Lower leg skin (tissue), 3 donors: Measurements from ENCODE around the gene SMARCB1.

ENCODE experiments used
- POLR2A ChIP-seq, 2 donors: fragments of 450-650 bp; IDR thresholded peaks; one replicate each; pipeline ENCODE4 v1.6.1; 2016 to 2017; ENCODE audit warnings: antibody characterized with exemption in 2 of 2, mild to moderate bottlenecking in 1 of 2, moderate library complexity in 1 of 2
- TF ChIP-seq, protein P1 (sequence below), 3 donors: fragments of 450-650 bp; IDR thresholded peaks; one replicate each; pipeline ENCODE4 v1.5.1; 2016; ENCODE audit warnings: antibody characterized with exemption in 3 of 3, mild to moderate bottlenecking in 3 of 3, moderate library complexity in 2 of 3

DNA sequence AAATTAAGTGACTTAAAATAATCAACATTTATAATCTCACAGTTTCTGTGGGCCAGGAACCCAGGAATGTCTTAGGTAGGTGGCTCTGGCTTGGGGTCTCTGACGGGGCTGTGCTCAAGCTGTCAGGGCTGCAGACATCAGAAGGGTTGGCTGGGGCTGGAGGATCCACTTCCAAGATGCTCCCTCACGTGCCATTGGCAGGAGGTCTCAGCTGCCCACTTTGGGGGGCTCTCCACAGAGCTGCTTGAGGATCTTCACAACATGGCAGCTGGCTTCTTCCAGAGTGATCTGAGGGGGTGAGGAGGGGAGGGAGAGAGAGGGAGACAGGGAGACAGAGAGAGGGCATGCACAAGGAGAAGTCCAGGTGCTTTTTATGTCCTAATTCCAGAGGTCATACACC, 89.0 kb downstream of the SMARCB1 start:
- TF ChIP-seq, protein P1, sequence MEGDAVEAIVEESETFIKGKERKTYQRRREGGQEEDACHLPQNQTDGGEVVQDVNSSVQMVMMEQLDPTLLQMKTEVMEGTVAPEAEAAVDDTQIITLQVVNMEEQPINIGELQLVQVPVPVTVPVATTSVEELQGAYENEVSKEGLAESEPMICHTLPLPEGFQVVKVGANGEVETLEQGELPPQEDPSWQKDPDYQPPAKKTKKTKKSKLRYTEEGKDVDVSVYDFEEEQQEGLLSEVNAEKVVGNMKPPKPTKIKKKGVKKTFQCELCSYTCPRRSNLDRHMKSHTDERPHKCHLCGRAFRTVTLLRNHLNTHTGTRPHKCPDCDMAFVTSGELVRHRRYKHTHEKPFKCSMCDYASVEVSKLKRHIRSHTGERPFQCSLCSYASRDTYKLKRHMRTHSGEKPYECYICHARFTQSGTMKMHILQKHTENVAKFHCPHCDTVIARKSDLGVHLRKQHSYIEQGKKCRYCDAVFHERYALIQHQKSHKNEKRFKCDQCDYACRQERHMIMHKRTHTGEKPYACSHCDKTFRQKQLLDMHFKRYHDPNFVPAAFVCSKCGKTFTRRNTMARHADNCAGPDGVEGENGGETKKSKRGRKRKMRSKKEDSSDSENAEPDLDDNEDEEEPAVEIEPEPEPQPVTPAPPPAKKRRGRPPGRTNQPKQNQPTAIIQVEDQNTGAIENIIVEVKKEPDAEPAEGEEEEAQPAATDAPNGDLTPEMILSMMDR (IDR thresholded peaks at IDR 0.05) = no peak
- TF ChIP-seq POLR2A (IDR thresholded peaks at IDR 0.05) = no peak
